ENCODE results near the gene CRYZ. TPM values are rescaled to one million over a fixed set of nuclear protein-coding genes. Genes with fewer than 3 reads are reported as not detected.
"Not testable (repeated sequence)": the region's sequence is repeated elsewhere in the genome, so short reads cannot be mapped to it uniquely, and the experiment has no call there.

Gene CRYZ
- total and polyA plus RNA-seq, 10 of the 15 experiments (the other 5 are each of a cell fraction or from before 2014, with no cell fraction given), result 53.4 to 194 (median 79.8) TPM

DNA sequence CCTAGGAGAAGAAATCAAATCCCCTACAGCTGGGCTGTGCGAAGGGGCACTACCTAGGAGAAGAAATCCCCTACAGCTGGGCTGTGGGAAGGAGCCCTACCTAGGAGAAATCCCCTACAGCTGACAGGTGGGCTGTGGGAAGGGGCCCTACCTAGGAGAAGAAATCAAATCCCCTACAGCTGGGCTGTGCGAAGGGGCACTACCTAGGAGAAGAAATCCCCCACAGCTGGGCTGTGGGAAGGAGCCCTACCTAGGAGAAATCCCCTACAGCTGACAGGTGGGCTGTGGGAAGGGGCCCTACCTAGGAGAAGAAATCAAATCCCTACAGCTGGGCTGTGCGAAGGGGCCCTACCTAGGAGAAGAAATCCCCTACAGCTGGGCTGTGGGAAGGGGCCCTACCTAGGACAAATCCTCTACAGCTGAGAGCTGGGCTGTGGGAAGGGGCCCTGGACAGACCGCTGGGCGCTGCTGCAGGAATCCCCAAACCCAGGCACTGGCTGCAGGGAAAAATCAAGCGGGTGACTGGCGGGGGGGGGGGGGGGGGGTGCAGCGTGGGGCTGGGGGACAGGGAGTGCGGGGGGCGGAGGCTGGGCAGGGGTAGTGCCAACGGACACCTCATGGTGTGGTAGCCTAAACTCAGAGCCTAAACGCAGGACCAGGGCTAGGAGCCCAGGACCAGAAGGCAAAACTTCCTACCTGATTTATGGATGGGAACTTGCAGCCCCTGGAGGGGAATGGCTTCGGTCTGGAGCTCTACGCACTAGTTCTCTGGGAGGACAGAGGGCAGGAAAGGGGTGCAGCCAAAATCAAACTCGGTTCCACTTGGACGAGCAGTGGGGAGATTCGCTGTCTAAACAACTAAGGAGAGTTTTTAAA is 541 bp downstream of the CRYZ start:
- Histone ChIP-seq H3K9ac (ENCODE audit: control insufficient read depth, insufficient read depth, low read length) (peak overlapping the region; percentile 87), H3K27ac (ENCODE audit: control insufficient read depth, insufficient read depth) (peak overlapping the region; percentile 90), H3K4me2 (ENCODE audit: control insufficient read depth, insufficient read depth) (peak overlapping the region; percentile 85), H3K79me2 (ENCODE audit: control insufficient read depth, insufficient read depth, low read length) (peaks cover 67% of the 10 kb centered on the region), H3K4me3 (peak overlapping the region; percentile 81), H2AFZ (ENCODE audit: control insufficient read depth, low read depth, low read length) (peak overlapping the region; percentile 96)
- H3K9me3 ChIP-seq (replicated peaks; ENCODE audit: control insufficient read depth, insufficient read depth, low read length); BruUV-seq (replicated peaks); FAIRE-seq; H3K4me1 ChIP-seq (ENCODE audit: control insufficient read depth, insufficient read depth, low read length); H4K20me1 ChIP-seq (ENCODE audit: control insufficient read depth, insufficient read depth); H3K27me3 ChIP-seq (replicated peaks in 1 of 2; ENCODE audit: control insufficient read depth in 2 of 2, insufficient read depth in 2 of 2, low read length in 1 of 2); DNase-seq (ENCODE audit: low read depth, low spot score); H3K36me3 ChIP-seq (ENCODE audit: control insufficient read depth in 2 of 2, insufficient read depth in 2 of 2, low read length in 1 of 2): not testable (repeated sequence)
- ChIA-PET SMC1A (ENCODE audit: uncharacterized antibody, unreplicated experiment) (interaction anchor here (0.8 to 13.7 kb wide), 15 partner anchors 10 to 470 kb away, joined by 3 to 142 read pairs (median 8); no protein-coding TSS in a partner anchor), POLR2A (interaction anchor here (0.6 to 4.9 kb wide), 6 partner anchors 9 to 264 kb away, joined by 3 to 35 read pairs (median 12); no protein-coding TSS in a partner anchor), RAD21 (ENCODE audit: unreplicated experiment) (interaction anchor here (0.7 to 8.9 kb wide), 14 partner anchors 8 to 238 kb away, joined by 3 to 91 read pairs (median 5); no protein-coding TSS in a partner anchor), CTCF (interaction anchor here (1.0 to 8.1 kb wide), 16 partner anchors 10 to 264 kb away, joined by 3 to 92 read pairs (median 7); partner anchors contain the start of gene ERICH3)
- 2% methylated on average over 10 of the region's 17 CpGs for WGBS (ENCODE audit: insufficient coverage, insufficient replicate concordance, low lambda C conversion rate, missing lambda C conversion rate)
- in situ Hi-C loops (cut with MboI) (loop anchor here (5.0 kb wide), 1 partner anchor 535 kb away; the partner anchor contains the start of genes FPGT and LRRIQ3), intact Hi-C loops (cut with micrococcal nuclease; ENCODE audit: unreplicated experiment) (loop anchor here (2.0 to 10.0 kb wide), 6 partner anchors 34 to 538 kb away; partner anchors contain the start of genes FPGT and LRRIQ3)
- peak; percentile 29 for ATAC-seq
- TF ChIP-seq TCF3 (IDR thresholded peaks at IDR 0.05; ENCODE audit: borderline replicate concordance, insufficient read depth, low read depth, low read length) (peak; percentile 95), TCF12 (IDR thresholded peaks at IDR 0.05; ENCODE audit: low read depth, low read length) (peak; percentile 96), CREM (IDR thresholded peaks at IDR 0.05; ENCODE audit: low read depth) (peak; percentile 44; the same call in 1 of the 2 replicates), TCF7 (IDR thresholded peaks at IDR 0.05; ENCODE audit: borderline replicate concordance) (peak; percentile 16; the same call in 1 of the 2 replicates), PAX5 (IDR thresholded peaks at IDR 0.05; ENCODE audit: borderline replicate concordance, low read depth, low read length) (peak; percentile 75; the same call in 1 of the 2 replicates), ETV6 (conservative IDR thresholded peaks at IDR 0.05 in 1 of 2, IDR thresholded peaks at IDR 0.05 in 1 of 2; ENCODE audit: borderline replicate concordance in 1 of 2, low read depth in 1 of 2) (peak in 1 of 2 experiments; percentile 36; a peak in 1 of 4 replicates), CHD2 (IDR thresholded peaks at IDR 0.05; ENCODE audit: borderline replicate concordance, low read depth, low read length) (0 out of 2 replicates have a peak, but pooled peaks have one; percentile 26), ZBED1 (IDR thresholded peaks at IDR 0.05; ENCODE audit: borderline replicate concordance) (peak; percentile 81; the same call in 1 of the 2 replicates), BCL11A (IDR thresholded peaks at IDR 0.05; ENCODE audit: low read depth, low read length) (0 out of 2 replicates have a peak, but pooled peaks have one; percentile 17), EED (IDR thresholded peaks at IDR 0.05; ENCODE audit: low read depth) (peak; percentile 93)
- TF ChIP-seq, protein P1, sequence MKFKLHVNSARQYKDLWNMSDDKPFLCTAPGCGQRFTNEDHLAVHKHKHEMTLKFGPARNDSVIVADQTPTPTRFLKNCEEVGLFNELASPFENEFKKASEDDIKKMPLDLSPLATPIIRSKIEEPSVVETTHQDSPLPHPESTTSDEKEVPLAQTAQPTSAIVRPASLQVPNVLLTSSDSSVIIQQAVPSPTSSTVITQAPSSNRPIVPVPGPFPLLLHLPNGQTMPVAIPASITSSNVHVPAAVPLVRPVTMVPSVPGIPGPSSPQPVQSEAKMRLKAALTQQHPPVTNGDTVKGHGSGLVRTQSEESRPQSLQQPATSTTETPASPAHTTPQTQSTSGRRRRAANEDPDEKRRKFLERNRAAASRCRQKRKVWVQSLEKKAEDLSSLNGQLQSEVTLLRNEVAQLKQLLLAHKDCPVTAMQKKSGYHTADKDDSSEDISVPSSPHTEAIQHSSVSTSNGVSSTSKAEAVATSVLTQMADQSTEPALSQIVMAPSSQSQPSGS (IDR thresholded peaks at IDR 0.05; ENCODE audit: low read length), result peak; percentile 59; the same call in 1 of the 2 replicates
- TF ChIP-seq, protein P2, sequence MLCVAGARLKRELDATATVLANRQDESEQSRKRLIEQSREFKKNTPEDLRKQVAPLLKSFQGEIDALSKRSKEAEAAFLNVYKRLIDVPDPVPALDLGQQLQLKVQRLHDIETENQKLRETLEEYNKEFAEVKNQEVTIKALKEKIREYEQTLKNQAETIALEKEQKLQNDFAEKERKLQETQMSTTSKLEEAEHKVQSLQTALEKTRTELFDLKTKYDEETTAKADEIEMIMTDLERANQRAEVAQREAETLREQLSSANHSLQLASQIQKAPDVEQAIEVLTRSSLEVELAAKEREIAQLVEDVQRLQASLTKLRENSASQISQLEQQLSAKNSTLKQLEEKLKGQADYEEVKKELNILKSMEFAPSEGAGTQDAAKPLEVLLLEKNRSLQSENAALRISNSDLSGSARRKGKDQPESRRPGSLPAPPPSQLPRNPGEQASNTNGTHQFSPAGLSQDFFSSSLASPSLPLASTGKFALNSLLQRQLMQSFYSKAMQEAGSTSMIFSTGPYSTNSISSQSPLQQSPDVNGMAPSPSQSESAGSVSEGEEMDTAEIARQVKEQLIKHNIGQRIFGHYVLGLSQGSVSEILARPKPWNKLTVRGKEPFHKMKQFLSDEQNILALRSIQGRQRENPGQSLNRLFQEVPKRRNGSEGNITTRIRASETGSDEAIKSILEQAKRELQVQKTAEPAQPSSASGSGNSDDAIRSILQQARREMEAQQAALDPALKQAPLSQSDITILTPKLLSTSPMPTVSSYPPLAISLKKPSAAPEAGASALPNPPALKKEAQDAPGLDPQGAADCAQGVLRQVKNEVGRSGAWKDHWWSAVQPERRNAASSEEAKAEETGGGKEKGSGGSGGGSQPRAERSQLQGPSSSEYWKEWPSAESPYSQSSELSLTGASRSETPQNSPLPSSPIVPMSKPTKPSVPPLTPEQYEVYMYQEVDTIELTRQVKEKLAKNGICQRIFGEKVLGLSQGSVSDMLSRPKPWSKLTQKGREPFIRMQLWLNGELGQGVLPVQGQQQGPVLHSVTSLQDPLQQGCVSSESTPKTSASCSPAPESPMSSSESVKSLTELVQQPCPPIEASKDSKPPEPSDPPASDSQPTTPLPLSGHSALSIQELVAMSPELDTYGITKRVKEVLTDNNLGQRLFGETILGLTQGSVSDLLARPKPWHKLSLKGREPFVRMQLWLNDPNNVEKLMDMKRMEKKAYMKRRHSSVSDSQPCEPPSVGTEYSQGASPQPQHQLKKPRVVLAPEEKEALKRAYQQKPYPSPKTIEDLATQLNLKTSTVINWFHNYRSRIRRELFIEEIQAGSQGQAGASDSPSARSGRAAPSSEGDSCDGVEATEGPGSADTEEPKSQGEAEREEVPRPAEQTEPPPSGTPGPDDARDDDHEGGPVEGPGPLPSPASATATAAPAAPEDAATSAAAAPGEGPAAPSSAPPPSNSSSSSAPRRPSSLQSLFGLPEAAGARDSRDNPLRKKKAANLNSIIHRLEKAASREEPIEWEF (IDR thresholded peaks at IDR 0.05; ENCODE audit: insufficient replicate concordance, low read depth, low read length), result peak; percentile 49
- TF ChIP-seq, protein P3, sequence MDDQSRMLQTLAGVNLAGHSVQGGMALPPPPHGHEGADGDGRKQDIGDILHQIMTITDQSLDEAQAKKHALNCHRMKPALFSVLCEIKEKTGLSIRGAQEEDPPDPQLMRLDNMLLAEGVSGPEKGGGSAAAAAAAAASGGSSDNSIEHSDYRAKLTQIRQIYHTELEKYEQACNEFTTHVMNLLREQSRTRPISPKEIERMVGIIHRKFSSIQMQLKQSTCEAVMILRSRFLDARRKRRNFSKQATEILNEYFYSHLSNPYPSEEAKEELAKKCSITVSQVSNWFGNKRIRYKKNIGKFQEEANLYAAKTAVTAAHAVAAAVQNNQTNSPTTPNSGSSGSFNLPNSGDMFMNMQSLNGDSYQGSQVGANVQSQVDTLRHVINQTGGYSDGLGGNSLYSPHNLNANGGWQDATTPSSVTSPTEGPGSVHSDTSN (IDR thresholded peaks at IDR 0.05; ENCODE audit: insufficient replicate concordance, low read depth, low read length), result peak; percentile 2

Measured in GM12878 (cell line).